Smooth muscle cell (in vitro differentiated cells): Measurements from ENCODE around the gene FGFBP2. TPM values are rescaled to one million over a fixed set of nuclear protein-coding genes. Genes with fewer than 3 reads are reported as not detected.

ENCODE experiments used
- DNase-seq: peaks from one replicate; lab custom pipeline; 2025; ENCODE audit not compliant: unreplicated experiment; lab: John Stamatoyannopoulos, UW
- H2AFZ ChIP-seq: fragments of 200-600 bp; sonication (generic); 2 replicates; pipeline ENCODE4 v1.6.0; 2016; ENCODE audit warnings: antibody characterized with exemption, low read depth, mild to moderate bottlenecking
- H3F3A ChIP-seq: fragments of 200-600 bp; sonication (generic); 2 replicates; pipeline ENCODE4 v1.6.0; 2017; ENCODE audit warnings: antibody characterized with exemption, low read depth
- H3K27ac ChIP-seq: fragments of 200-600 bp; sonication (generic); 2 replicates; pipeline ENCODE4 v1.5.1; 2016; ENCODE audit warnings: low read depth, mild to moderate bottlenecking
- H3K27me3 ChIP-seq: fragments of 200-600 bp; sonication (generic); 2 replicates; pipeline ENCODE4 v1.6.1; 2016; ENCODE audit warnings: low read depth, mild to moderate bottlenecking
- H3K36me3 ChIP-seq: fragments of 200-600 bp; sonication (generic); 2 replicates; pipeline ENCODE4 v1.5.1; 2016; ENCODE audit warnings: low read depth
- H3K4me1 ChIP-seq: fragments of 200-600 bp; sonication (generic); 2 replicates; pipeline ENCODE4 v1.5.1; 2016; ENCODE audit warnings: low read depth
- H3K4me2 ChIP-seq: fragments of 200-600 bp; sonication (generic); 2 replicates; pipeline ENCODE4 v1.6.0; 2016; ENCODE audit warnings: mild to moderate bottlenecking
- H3K4me3 ChIP-seq: fragments of 200-600 bp; sonication (generic); 2 replicates; pipeline ENCODE4 v1.5.1; 2016; ENCODE audit warnings: mild to moderate bottlenecking
- H3K79me2 ChIP-seq: fragments of 200-600 bp; sonication (generic); 2 replicates; pipeline ENCODE4 v1.6.0; 2016; ENCODE audit warnings: low read depth, mild to moderate bottlenecking
- H3K9ac ChIP-seq: fragments of 200-600 bp; sonication (generic); 2 replicates; pipeline ENCODE4 v1.6.0; 2016; ENCODE audit warnings: low read depth
- H3K9me3 ChIP-seq: fragments of 200-600 bp; sonication (generic); replicated peaks from 2 replicates; pipeline ENCODE4 v1.5.1; 2016; ENCODE audit warnings: low read depth
- H4K20me1 ChIP-seq: fragments of 200-600 bp; sonication (generic); 2 replicates; pipeline ENCODE4 v1.6.0; 2016; ENCODE audit warnings: low read depth
- CTCF ChIP-seq: fragments of 200-600 bp; sonication (generic); IDR thresholded peaks from 2 replicates; pipeline ENCODE4 v1.5.1; 2017; ENCODE audit warnings: borderline replicate concordance, mild to moderate bottlenecking, antibody characterized with exemption; ENCODE audit not compliant: insufficient read depth, poor library complexity, severe bottlenecking
- WGBS: methylation state at CpG from one replicate; pipeline ENCODE4 v1.1.7; 2016; ENCODE audit warnings: low lambda C conversion rate; 5-methylcytosine and 5-hydroxymethylcytosine counted together
- polyA plus RNA-seq: library from polyadenylated mRNA; unstranded; fragments of >200 nt; fragmentation: Nextera tagmentation; extraction: Ambion mirVana; gene quantifications from 2 replicates; pipeline ENCODE4 v1.2.1, GENCODE V29; 2016
- total RNA-seq: library from RNA; depleted of rRNA; stranded (reverse); fragments of >200 nt; gene quantifications from 2 replicates; pipeline ENCODE4 v1.2.3, GENCODE V29; 2014

FGFBP2 gene
- total and polyA plus RNA-seq, 2 experiments from 2014 or later = not detected

DNA sequence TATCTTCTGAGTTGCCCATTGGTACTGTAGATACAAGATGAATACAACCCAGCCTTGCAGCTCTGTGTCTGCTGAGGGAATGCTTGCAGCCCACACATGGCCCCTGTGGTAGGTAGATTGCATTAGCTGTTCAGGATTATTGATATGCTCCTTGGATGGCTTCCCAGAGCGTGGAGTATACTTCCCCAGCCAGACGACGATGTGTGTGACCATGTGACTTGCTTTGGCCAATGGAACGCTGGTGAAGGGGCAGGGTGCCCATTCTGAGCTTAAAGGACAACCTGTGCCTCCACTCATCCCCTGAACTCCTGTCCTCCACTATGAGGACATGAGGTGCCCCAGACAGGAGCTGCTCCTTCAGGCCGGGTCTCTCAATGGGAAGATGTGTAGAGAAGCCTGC lies 23.9 kb upstream of the FGFBP2 start:
- no peak overlapping the region for H2AFZ ChIP-seq
- no peaks in the 10 kb centered on the region for H4K20me1 ChIP-seq
- DNase-seq = no peak
- no peaks in the 10 kb centered on the region for H3K9me3 ChIP-seq
- no peaks in the 10 kb centered on the region for H3F3A ChIP-seq
- no peak overlapping the region for H3K27ac ChIP-seq
- 93% methylated on average over 5 of the region's 5 CpGs for WGBS
- TF ChIP-seq CTCF = no peak
- H3K27me3 ChIP-seq = no peaks in the 10 kb centered on the region
- H3K9ac ChIP-seq = no peak overlapping the region
- H3K79me2 ChIP-seq = no peaks in the 10 kb centered on the region
- no peak overlapping the region for H3K4me2 ChIP-seq
- no peak overlapping the region for H3K4me3 ChIP-seq
- no peaks in the 10 kb centered on the region for H3K36me3 ChIP-seq
- H3K4me1 ChIP-seq = no peaks in the 10 kb centered on the region

GRCh38 chr4:15983610-15984009 lies 20.6 kb upstream of the FGFBP2 start:
- H3K9ac ChIP-seq = no peak overlapping the region
- no peak overlapping the region for H3K27ac ChIP-seq
- H3K79me2 ChIP-seq = no peaks in the 10 kb centered on the region
- H4K20me1 ChIP-seq = no peaks in the 10 kb centered on the region
- H2AFZ ChIP-seq = no peak overlapping the region
- no peaks in the 10 kb centered on the region for H3K4me1 ChIP-seq
- no peaks in the 10 kb centered on the region for H3K9me3 ChIP-seq
- DNase-seq = no peak
- H3K27me3 ChIP-seq = no peaks in the 10 kb centered on the region
- TF ChIP-seq CTCF = no peak
- no peak overlapping the region for H3K4me3 ChIP-seq
- H3K36me3 ChIP-seq = no peaks in the 10 kb centered on the region
- 78% methylated on average over 2 of the region's 2 CpGs for WGBS
- H3F3A ChIP-seq = no peaks in the 10 kb centered on the region
- H3K4me2 ChIP-seq = no peak overlapping the region

GRCh38 chr4:15982842-15983524 lies 20.0 kb upstream of the FGFBP2 start:
- H3K4me2 ChIP-seq = no peak overlapping the region
- no peak for TF ChIP-seq CTCF
- H4K20me1 ChIP-seq = no peaks in the 10 kb centered on the region

More at GRCh38 chr4:15982842-15983524, 20.0 kb upstream of the FGFBP2 start:
- H3K27ac ChIP-seq = no peak overlapping the region
- H3K27me3 ChIP-seq = no peaks in the 10 kb centered on the region
- DNase-seq = no peak
- no peaks in the 10 kb centered on the region for H3K4me1 ChIP-seq
- WGBS = 80% methylated on average over 8 of the region's 8 CpGs
- no peak overlapping the region for H2AFZ ChIP-seq
- H3K79me2 ChIP-seq = no peaks in the 10 kb centered on the region
- H3K4me3 ChIP-seq = no peak overlapping the region
- H3K9me3 ChIP-seq = no peaks in the 10 kb centered on the region
- no peaks in the 10 kb centered on the region for H3F3A ChIP-seq
- H3K9ac ChIP-seq = no peak overlapping the region
- H3K36me3 ChIP-seq = no peaks in the 10 kb centered on the region
